Activated CD4-positive, alpha-beta memory T cell treated with anti-CD3 and anti-CD28 coated beads for 36 hours (primary cell): ENCODE data around the gene RRAS2. TPM values are rescaled to one million over a fixed set of nuclear protein-coding genes. Genes with fewer than 3 reads are reported as not detected.
A peak's percentile ranks its signal among the peaks of the same experiment; 100 is the strongest.

ENCODE experiments used
- CTCF ChIA-PET: fragments of 350-600 bp; sonication (Branson Sonifier 250); formaldehyde crosslinking; loops from one replicate; lab custom pipeline; 2021; ENCODE audit warnings: antibody characterized with exemption, inconsistent platforms; lab: Charles Lee
- POLR2A ChIA-PET: fragments of 350-600 bp; sonication (Branson Sonifier 250); formaldehyde crosslinking; loops from one replicate; lab custom pipeline; 2021; ENCODE audit warnings: antibody characterized with exemption; lab: Charles Lee
- DNase-seq: peaks from one replicate; pipeline ENCODE4 v3.0.0-alpha.2; 2020
- H3K27ac Mint-ChIP-seq: one replicate; pipeline ENCODE4 v1.8.0; 2021; ENCODE audit warnings: mixed read lengths
- H3K27me3 Mint-ChIP-seq: one replicate; pipeline ENCODE4 v1.8.0; 2021; ENCODE audit warnings: mixed read lengths
- H3K36me3 Mint-ChIP-seq: one replicate; pipeline ENCODE4 v1.8.0; 2021; ENCODE audit warnings: mixed read lengths
- H3K4me1 Mint-ChIP-seq: one replicate; pipeline ENCODE4 v1.8.0; 2021; ENCODE audit warnings: low read depth, mixed read lengths
- H3K4me3 Mint-ChIP-seq: one replicate; pipeline ENCODE4 v1.8.0; 2021; ENCODE audit warnings: mild to moderate bottlenecking, mixed read lengths
- H3K9me3 Mint-ChIP-seq: one replicate; pipeline ENCODE4 v1.8.0; 2021; ENCODE audit warnings: mixed read lengths
- intact Hi-C: fragments of 100-400 bp; cut with micrococcal nuclease; formaldehyde crosslinking; loops from one replicate; pipeline ENCODE4 v1.15.1; 2023
- total RNA-seq, 2 experiments: library from RNA; stranded (reverse); gene quantifications; one replicate each; pipeline ENCODE4 v1.2.3, GENCODE V29; 2021

Gene RRAS2
- total RNA-seq, 2 experiments from 2014 or later = 37.7 to 39.5 TPM

DNA sequence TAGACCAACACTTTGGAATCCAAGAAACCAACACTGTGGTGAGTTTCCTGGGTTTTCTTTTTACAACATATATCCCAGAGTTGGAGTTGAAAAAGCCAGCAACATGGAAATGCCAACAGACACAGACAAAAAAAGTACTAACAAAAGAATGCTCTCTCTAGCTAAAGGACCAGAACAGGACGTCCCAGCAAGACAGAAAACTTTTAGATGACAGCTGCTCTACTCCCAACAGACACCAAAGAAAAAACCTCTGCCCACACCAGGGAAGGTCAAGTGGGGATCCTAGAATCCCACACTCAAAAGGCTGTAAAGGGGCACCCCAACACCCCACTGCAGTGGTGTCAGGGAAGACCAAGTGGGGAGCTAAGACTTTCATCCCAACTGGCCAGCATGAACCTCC is 23.3 kb downstream of the RRAS2 start:
- no peak for DNase-seq
- Mint-ChIP-seq H3K27me3 (no peaks in the 10 kb centered on the region), H3K27ac (peak overlapping the region; percentile 67), H3K36me3 (peaks cover 16% of the 10 kb centered on the region), H3K9me3 (peaks cover 18% of the 10 kb centered on the region), H3K4me1 (peaks cover 43% of the 10 kb centered on the region), H3K4me3 (no peak overlapping the region)
- ChIA-PET CTCF (interaction anchor here (0.7 to 1.8 kb wide), 4 partner anchors 10 to 78 kb away, joined by 3 to 6 read pairs (median 3); no protein-coding TSS in a partner anchor), POLR2A (no interaction called here)
- intact Hi-C loops = loop anchor here (2.0 kb wide), 2 partner anchors 15 to 27 kb away; no protein-coding TSS in a partner anchor

DNA sequence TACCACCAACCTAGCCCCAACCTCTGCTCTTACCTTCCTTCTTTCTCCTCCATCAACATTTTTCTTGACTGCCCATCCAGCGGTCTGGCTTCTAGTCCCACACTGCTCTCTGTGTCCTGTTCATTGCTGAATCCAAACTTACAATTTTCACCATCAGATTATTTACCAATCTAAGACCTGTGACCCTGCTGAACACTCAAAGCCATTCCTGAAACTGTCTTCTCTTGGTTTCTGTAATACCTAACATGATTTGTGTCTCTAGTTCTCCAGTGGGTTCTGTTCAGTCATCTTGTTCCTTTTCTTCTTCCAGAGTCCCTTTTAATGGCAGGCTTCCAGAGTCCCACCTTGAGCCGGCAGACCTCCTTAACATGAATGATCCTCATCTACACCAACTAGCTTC is 24.1 kb downstream of the RRAS2 start:
- Mint-ChIP-seq H3K4me1 (peaks cover 39% of the 10 kb centered on the region), H3K9me3 (peaks cover 18% of the 10 kb centered on the region), H3K36me3 (peaks cover 16% of the 10 kb centered on the region), H3K27ac (no peak overlapping the region), H3K4me3 (no peak overlapping the region), H3K27me3 (no peaks in the 10 kb centered on the region)
- CTCF ChIA-PET = interaction anchor here (0.6 to 1.8 kb wide), 2 partner anchors 26 to 150 kb away, joined by 3 to 6 read pairs; no protein-coding TSS in a partner anchor
- no peak for DNase-seq
- intact Hi-C loops = no loop called here
- POLR2A ChIA-PET = no interaction called here

DNA sequence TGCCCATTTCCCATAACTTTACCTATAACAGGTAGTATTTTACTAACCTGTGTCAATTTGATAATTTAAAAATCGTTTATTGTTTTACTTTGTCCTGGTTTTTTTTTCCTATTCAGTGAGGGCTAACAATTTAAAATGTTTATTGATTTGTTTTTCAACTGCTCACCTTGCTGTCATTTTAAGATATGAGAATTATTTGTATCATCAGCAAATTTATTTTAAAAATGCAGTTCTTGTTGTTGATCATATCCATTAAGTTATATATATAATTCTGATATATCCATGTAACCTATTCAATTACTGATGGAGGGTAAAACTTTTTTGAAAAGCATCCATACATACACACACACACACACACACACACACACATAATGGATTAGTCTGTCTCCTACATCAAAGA is 24.8 kb downstream of the RRAS2 start:
- Mint-ChIP-seq H3K4me1 (peaks cover 37% of the 10 kb centered on the region), H3K36me3 (peaks cover 16% of the 10 kb centered on the region), H3K9me3 (peaks cover 18% of the 10 kb centered on the region), H3K27me3 (no peaks in the 10 kb centered on the region), H3K27ac (no peak overlapping the region), H3K4me3 (no peak overlapping the region)
- ChIA-PET CTCF (interaction anchor here (0.6 to 0.8 kb wide), 3 partner anchors 26 to 185 kb away, joined by 3 read pairs; no protein-coding TSS in a partner anchor), POLR2A (interaction anchor here (1.4 kb wide), 1 partner anchor 9 kb away, joined by 5 read pairs; no protein-coding TSS in a partner anchor)
- intact Hi-C loops = no loop called here
- DNase-seq = no peak

DNA sequence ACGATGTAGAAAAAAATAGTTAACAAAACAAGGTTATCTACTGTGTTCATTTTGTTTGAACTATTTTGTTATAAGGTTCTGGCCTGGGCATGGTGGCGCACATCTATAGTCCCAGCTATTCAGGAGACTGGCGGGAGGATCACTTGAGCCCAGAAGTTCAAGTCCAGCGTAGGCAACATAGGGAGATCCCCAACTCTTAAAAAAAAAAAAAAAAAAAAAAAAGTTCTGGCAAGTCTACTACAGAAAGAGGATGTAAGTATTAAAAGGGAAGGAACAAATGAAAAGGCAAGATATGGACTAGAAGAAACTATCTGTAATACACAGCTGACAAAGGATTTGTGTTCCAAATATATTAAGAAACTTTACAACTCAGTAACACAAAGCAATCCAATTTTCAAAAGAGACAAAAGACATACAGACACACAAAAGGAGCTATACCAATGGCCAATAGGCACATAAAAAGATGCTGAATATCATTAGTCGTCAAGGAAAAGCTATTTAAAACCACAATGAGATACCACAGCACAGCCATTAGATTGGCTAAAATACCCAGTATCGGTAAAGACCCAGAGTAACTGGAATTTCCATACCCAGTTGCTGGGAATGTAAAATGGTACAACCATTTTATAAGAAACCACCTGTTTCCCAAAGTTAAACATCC is 27.4 kb downstream of the RRAS2 start:
- CTCF ChIA-PET = no interaction called here
- POLR2A ChIA-PET = no interaction called here
- H3K9me3 Mint-ChIP-seq = peaks cover 11% of the 10 kb centered on the region
- intact Hi-C loops = no loop called here
- H3K4me1 Mint-ChIP-seq = peaks cover 30% of the 10 kb centered on the region
- no peak for DNase-seq
- H3K27ac Mint-ChIP-seq = no peak overlapping the region
- H3K4me3 Mint-ChIP-seq = no peak overlapping the region
- no peaks in the 10 kb centered on the region for H3K27me3 Mint-ChIP-seq
- H3K36me3 Mint-ChIP-seq = peaks cover 10% of the 10 kb centered on the region

DNA sequence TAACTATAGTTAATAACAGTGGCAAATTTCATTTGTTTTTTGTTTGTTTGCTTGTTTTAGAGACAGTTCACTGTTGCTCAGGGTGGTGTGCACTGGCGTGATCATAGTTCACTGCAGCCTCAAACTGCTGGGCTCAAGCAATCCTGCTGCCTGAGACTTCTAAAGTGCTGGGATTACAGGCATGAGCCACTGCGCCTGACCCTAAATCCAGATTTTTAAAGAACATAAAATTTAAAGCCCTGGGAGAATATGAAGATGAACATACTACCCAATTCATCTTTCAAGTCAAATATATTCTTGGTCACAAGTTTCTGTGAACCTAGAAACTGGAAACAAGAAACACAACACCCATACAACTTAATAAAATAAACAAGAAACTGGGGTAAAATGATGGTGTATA is 28.1 kb downstream of the RRAS2 start:
- DNase-seq = no peak
- Mint-ChIP-seq H3K9me3 (peaks cover 4% of the 10 kb centered on the region), H3K4me1 (peaks cover 23% of the 10 kb centered on the region), H3K27me3 (no peaks in the 10 kb centered on the region), H3K4me3 (no peak overlapping the region), H3K36me3 (peaks cover 7% of the 10 kb centered on the region), H3K27ac (no peak overlapping the region)
- intact Hi-C loops = no loop called here
- ChIA-PET CTCF (no interaction called here), POLR2A (no interaction called here)

DNA sequence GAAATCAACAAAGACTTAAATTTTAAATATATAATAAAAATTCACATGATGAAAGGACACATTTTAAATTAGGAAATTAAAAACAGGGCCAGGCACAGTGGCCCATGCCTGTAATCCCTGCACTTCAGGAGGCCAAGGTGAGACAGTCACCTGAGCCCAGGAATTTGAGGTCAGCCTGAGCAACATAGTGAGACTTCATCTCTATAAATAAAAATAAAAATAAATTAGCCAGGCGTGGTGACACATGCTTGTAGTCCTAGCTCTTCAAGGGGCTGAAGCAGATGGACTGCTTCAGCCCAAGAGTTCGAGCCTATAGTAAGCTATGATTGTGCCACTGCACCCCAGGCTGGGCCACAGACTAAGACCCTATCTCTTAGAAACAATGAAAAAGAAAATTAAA is 29.3 kb downstream of the RRAS2 start:
- H3K4me1 Mint-ChIP-seq = peaks cover 13% of the 10 kb centered on the region
- CTCF ChIA-PET = no interaction called here

DNA sequence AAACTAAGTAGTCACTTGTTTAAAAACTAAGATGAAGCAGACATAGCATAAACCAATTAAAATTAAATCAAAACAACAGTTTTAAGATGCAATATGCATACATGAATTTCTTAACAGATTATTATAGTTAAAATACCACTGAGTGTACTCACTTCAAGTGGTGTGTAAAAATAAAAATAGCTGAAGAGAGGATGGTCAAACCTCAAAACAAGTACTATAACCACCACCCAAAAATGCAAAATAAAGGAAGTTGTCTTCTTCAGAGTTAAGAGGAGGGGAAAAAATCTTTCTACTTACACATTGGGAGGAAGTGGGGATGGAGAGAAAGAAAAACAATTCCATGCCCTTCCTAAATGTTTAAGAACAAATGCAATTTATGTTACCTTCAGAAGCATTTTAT is 31.9 kb downstream of the RRAS2 start:
- peaks cover 13% of the 10 kb centered on the region for H3K4me1 Mint-ChIP-seq
- no peak for DNase-seq
- H3K27ac Mint-ChIP-seq = no peak overlapping the region
- no peak overlapping the region for H3K4me3 Mint-ChIP-seq
- H3K9me3 Mint-ChIP-seq = no peaks in the 10 kb centered on the region
- POLR2A ChIA-PET = no interaction called here
- intact Hi-C loops = no loop called here
- H3K36me3 Mint-ChIP-seq = no peaks in the 10 kb centered on the region
- H3K27me3 Mint-ChIP-seq = no peaks in the 10 kb centered on the region
- CTCF ChIA-PET = no interaction called here

More for the DNA sequence above, 29.3 kb downstream of the RRAS2 start:
- POLR2A ChIA-PET = no interaction called here
- Mint-ChIP-seq H3K27me3 (no peaks in the 10 kb centered on the region), H3K36me3 (peaks cover 2% of the 10 kb centered on the region), H3K4me3 (no peak overlapping the region), H3K27ac (no peak overlapping the region), H3K9me3 (no peaks in the 10 kb centered on the region)
- DNase-seq = no peak
- intact Hi-C loops = no loop called here

DNA sequence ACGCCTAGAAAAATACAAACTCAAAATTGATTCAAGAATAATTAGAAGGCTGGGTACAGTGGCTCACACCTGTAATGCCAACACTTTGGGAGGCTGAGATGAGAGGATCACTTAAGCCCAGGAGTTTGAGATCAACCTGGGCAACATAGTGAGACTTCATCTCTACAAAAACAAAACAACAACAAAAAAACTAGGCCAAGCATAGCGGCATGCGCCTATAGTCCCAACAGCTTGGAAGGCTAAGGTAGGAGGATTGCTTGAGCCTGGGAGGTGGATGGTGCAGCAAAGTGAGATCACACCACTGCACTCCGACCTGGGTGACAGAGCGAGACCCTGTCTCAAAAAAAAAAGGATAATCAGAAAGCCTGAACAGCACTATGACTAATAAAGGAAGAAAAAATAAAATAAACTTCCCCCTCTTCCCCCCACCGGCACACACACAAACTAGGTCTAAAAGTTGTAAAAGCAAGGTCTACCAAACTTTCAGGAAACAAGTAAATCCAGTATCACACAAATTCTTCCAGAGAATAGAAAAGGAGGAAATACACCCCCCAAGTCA is 35.8 kb downstream of the RRAS2 start:
- H3K4me1 Mint-ChIP-seq = peaks cover 36% of the 10 kb centered on the region
- H3K27ac Mint-ChIP-seq = no peak overlapping the region

DNA sequence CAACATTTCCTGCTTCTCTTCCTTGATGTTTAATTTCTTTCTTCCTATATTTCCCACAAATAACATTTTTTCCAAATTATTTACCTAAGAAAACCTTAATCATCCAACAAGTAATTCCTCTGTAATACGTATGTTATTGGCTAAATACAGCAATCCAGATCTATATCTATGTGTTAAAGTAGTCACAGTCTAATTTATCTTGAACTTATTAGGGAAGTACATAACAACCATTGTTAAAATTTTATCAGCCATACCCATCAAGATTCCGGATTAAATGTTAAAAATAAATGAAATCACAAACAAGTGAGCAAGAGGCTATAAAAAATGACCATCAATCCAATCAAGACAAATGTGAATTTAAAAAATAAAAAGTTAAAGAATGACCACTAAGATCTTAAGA is 36.5 kb downstream of the RRAS2 start:
- peaks cover 32% of the 10 kb centered on the region for H3K4me1 Mint-ChIP-seq
- CTCF ChIA-PET = no interaction called here
- no peaks in the 10 kb centered on the region for H3K36me3 Mint-ChIP-seq
- DNase-seq = no peak
- no peaks in the 10 kb centered on the region for H3K9me3 Mint-ChIP-seq
- POLR2A ChIA-PET = no interaction called here
- no peak overlapping the region for H3K4me3 Mint-ChIP-seq
- H3K27me3 Mint-ChIP-seq = no peaks in the 10 kb centered on the region
- intact Hi-C loops = no loop called here
- H3K27ac Mint-ChIP-seq = no peak overlapping the region

More for the DNA sequence above, 35.8 kb downstream of the RRAS2 start:
- Mint-ChIP-seq H3K36me3 (no peaks in the 10 kb centered on the region), H3K9me3 (no peaks in the 10 kb centered on the region), H3K27me3 (no peaks in the 10 kb centered on the region), H3K4me3 (no peak overlapping the region)
- POLR2A ChIA-PET = no interaction called here
- CTCF ChIA-PET = no interaction called here
- intact Hi-C loops = no loop called here
- DNase-seq = no peak

DNA sequence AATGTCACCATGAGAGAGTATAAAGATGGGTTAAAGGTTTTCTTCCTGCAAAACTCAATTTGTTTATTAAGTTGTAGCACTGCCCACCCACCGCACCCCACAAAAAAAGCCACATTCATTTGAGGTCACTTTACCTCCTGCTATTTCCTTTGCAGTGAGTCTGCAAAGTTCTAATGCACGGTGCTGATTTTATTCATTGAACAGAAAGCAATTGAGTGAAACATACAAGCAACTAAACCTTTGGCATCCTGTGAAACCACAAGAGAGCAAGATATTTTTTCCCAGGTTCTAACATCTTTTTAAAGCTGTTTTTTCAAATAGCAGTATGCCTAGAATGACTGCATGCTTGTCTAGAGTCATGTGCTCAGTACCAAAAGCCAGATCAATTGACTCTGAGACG is 39.0 kb downstream of the RRAS2 start:
- Mint-ChIP-seq H3K4me1 (peaks cover 30% of the 10 kb centered on the region), H3K36me3 (no peaks in the 10 kb centered on the region), H3K9me3 (no peaks in the 10 kb centered on the region), H3K4me3 (no peak overlapping the region), H3K27me3 (no peaks in the 10 kb centered on the region), H3K27ac (peak overlapping the region; percentile 52)
- ChIA-PET CTCF (interaction anchor here (0.7 to 1.8 kb wide), 6 partner anchors 12 to 137 kb away, joined by 3 to 12 read pairs (median 4); no protein-coding TSS in a partner anchor), POLR2A (no interaction called here)
- DNase-seq = peak; percentile 54
- intact Hi-C loops = loop anchor here (2.0 kb wide), 1 partner anchor 17 kb away; no protein-coding TSS in a partner anchor

DNA sequence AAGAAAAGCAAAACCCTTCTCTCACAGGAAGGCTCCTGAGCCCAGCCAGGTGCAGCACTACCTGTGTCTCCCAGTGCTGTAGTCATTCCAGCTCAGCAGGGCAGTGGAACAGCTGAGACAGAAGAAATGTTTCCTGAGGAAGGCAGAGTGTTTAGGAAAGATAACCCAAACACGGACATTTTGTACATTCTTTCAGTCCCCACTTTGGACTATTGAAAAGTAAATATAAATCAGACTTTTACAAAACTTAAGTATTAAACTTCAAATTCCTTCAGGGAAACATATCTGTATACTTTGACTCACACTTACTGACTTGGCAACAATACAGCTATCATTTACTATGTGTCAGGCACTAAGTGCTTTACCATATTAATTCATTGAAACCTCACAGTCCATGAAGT is 40.4 kb downstream of the RRAS2 start:
- no peaks in the 10 kb centered on the region for H3K9me3 Mint-ChIP-seq

DNA sequence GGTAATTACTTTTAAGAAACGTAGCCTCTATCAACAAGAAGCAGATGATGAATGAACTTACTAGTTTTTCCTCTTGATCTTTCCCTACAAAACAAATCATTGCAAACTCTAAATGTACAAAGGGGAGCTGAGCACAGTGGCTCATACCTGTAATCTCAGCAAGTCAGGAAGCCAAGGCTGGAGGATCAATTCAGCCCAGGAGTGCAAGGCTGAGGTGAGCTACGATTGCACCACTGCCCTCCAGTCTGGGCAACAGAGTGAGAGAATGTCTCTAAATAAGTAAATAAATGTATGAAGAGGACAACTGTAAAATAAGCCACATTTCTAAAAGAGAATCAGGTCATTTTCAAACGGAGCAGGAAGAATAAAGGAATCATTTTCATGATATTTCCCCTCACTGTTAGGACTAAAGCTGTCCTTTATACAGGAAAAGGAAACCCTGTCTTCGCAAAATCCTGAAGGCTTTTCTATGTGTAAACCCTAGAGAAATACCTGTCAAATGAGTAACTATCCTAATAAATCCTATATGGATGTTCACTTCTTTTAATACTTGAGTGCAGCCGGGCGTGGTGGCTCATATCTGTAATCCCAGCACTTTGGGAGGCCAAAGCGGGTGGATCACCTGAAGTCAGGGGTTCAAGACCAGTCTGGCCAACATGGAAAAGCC is 41.2 kb downstream of the RRAS2 start:
- ChIA-PET POLR2A (interaction anchor here (0.5 kb wide), 1 partner anchor 25 kb away, joined by 3 read pairs; no protein-coding TSS in a partner anchor), CTCF (interaction anchor here (1.0 to 1.3 kb wide), 3 partner anchors 8 to 12 kb away, joined by 3 to 5 read pairs (median 4); no protein-coding TSS in a partner anchor)
- Mint-ChIP-seq H3K36me3 (no peaks in the 10 kb centered on the region), H3K27me3 (no peaks in the 10 kb centered on the region), H3K27ac (no peak overlapping the region), H3K4me1 (peaks cover 44% of the 10 kb centered on the region), H3K4me3 (no peak overlapping the region), H3K9me3 (no peaks in the 10 kb centered on the region)
- intact Hi-C loops = no loop called here
- DNase-seq = no peak

More for the DNA sequence above, 40.4 kb downstream of the RRAS2 start:
- POLR2A ChIA-PET = no interaction called here
- intact Hi-C loops = no loop called here
- CTCF ChIA-PET = interaction anchor here (1.0 to 1.3 kb wide), 2 partner anchors 9 to 18 kb away, joined by 5 read pairs; no protein-coding TSS in a partner anchor
- H3K27me3 Mint-ChIP-seq = no peaks in the 10 kb centered on the region
- H3K4me1 Mint-ChIP-seq = peaks cover 40% of the 10 kb centered on the region
- DNase-seq = no peak
- no peak overlapping the region for H3K4me3 Mint-ChIP-seq
- H3K36me3 Mint-ChIP-seq = no peaks in the 10 kb centered on the region
- H3K27ac Mint-ChIP-seq = no peak overlapping the region
